Kidney epithelial cell (primary cell): Measurements from ENCODE around the gene SARS1. TPM values are rescaled to one million over a fixed set of nuclear protein-coding genes. Genes with fewer than 3 reads are reported as not detected.
A peak's percentile ranks its signal among the peaks of the same experiment; 100 is the strongest.

Experiments
- DNase-seq: peaks from one replicate; pipeline ENCODE4 v3.0.0-alpha.2; 2010; ENCODE audit warnings: low read depth
- H3K27me3 ChIP-seq: 2 replicates; pipeline ENCODE4 v1.6.0; 2011; ENCODE audit warnings: low read length; ENCODE audit not compliant: control insufficient read depth, insufficient read depth
- H3K36me3 ChIP-seq: 2 replicates; pipeline ENCODE4 v1.5.1; 2011; ENCODE audit warnings: low read length; ENCODE audit not compliant: control insufficient read depth, insufficient read depth
- H3K4me3 ChIP-seq: 2 replicates; pipeline ENCODE4 v1.5.1; 2011; ENCODE audit warnings: low read depth, mild to moderate bottlenecking, control low read depth, low read length
- total RNA-seq: library from RNA; depleted of rRNA; stranded (reverse); fragments of >200 nt; gene quantifications from 2 replicates; pipeline ENCODE4 v1.2.3, GENCODE V29; 2015
- TF ChIP-seq, protein P1 (sequence below): IDR thresholded peaks from 2 replicates; pipeline ENCODE4 v1.5.1; 2011; ENCODE audit warnings: mild to moderate bottlenecking, moderate library complexity, low read length, control low read depth, inconsistent platforms; ENCODE audit not compliant: insufficient read depth, poor library complexity, severe bottlenecking

Gene SARS1
- total RNA-seq, 1 donor from 2014 or later = 411 TPM

DNA sequence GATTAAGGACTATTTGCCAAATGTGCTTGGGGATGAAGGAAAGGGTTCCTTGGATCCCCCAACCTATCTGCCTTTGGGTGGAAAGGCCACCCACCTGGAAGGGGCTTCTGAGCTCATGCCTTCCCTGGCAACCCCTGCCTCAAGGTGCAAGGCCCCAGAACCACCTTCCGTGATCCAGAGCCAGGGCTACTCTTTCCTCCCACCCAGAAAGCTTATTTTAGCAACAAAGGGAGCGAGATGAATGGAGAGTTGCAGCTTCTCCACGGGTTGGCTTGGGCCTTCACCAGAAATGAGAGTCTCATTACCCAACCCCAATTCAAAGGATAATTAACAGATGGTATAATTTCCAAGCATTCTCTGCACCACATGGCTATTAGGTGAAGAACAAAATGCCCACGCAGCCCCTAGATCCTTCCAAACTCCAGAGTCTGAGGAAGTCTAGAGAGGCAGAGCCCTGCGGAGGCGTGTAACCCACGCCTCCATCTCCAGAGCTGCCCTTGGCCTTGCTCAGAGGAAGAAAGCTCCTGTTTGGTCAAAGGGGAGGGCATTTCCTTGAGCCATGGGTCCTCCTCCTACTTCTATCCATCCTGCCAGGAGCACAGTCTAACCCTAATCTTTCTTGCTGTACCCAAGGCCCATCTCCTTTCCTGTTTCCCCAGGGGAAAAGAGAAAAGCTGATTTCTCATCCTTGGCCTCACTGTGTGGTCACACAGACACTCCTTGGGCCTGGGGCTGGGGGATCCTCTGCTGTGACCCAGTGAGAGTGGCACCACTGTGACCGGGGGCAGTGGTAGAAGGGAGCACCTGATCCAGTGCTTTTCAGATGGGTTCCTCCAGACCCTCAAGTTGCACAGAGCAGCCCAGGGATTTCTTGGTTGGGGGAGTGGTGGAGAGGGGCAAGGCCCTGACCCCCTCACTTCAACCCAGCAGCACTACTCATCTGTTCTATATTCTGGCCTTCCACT, 34.0 kb downstream of the SARS1 start:
- H3K27me3 ChIP-seq = no peaks in the 10 kb centered on the region
- no peak for DNase-seq
- H3K4me3 ChIP-seq = no peak overlapping the region
- TF ChIP-seq, protein P1, sequence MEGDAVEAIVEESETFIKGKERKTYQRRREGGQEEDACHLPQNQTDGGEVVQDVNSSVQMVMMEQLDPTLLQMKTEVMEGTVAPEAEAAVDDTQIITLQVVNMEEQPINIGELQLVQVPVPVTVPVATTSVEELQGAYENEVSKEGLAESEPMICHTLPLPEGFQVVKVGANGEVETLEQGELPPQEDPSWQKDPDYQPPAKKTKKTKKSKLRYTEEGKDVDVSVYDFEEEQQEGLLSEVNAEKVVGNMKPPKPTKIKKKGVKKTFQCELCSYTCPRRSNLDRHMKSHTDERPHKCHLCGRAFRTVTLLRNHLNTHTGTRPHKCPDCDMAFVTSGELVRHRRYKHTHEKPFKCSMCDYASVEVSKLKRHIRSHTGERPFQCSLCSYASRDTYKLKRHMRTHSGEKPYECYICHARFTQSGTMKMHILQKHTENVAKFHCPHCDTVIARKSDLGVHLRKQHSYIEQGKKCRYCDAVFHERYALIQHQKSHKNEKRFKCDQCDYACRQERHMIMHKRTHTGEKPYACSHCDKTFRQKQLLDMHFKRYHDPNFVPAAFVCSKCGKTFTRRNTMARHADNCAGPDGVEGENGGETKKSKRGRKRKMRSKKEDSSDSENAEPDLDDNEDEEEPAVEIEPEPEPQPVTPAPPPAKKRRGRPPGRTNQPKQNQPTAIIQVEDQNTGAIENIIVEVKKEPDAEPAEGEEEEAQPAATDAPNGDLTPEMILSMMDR = no peak
- H3K36me3 ChIP-seq = no peaks in the 10 kb centered on the region

DNA sequence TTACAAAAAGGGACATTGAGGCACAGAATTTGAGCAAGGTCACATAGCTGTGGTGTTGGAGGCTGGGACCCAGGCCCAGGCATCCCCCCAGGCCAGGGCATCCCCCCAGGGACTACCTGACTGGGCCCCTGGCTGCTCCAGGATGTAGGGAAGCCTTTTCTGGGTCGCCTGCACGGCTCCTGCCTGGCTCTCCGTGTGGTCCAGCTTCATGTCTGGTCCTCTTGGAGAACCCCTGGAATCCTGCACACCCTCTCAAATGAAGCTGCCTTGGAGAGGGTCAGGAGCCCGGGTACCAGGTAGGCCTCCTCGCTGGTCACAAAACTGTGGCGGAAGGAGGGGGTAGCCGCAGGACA, 34.7 kb downstream of the SARS1 start:
- no peaks in the 10 kb centered on the region for H3K36me3 ChIP-seq
- no peak overlapping the region for H3K4me3 ChIP-seq
- TF ChIP-seq, protein P1 = no peak
- no peak for DNase-seq
- no peaks in the 10 kb centered on the region for H3K27me3 ChIP-seq

DNA sequence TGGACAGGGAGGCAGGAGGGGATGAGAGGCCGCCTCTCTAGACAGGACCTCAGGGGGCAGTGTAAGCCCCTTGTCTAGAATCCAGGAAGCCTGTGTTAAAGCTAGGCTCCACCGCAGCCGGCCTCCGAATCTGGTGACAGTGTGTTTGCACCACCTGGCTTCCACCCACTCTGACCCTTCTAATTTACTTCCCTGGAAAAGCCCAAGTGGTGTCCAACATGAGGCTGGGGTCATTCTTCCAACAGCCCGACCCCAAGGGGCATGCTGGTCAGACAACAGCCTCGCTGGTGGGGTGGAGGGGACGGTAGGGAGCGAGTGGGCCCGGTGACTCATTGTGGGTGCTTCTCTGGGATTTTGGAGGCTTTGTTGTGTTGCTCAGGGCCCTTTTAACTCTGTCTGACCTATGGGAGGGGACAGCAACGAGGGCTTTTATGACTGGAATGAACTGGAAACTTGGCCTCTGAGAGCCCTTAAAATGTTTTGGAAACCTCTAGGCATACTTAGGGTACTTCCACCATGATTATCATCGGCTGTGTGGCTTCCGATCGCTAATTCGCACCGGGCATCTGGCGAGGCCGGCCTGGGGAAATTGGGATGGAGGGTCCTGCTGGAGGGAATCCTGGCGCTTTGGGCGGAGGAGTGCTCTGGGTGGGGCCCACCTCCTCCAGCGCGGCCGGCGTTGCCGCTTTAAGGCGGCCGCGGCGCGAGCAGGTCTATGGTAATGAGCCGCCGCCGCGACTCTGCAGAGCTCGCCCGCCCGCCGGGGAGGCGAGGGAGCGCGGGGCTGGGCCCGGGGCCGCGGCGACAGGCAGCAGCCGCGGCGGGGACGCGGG, 35.3 kb downstream of the SARS1 start, which contains the start of gene CELSR2:
CELSR2 (plus strand) TSS at position 743 of the 833 bp plus-strand sequence. CDS start 541 bp downstream, outside the sequence.
- Histone ChIP-seq H3K27me3 (no peaks in the 10 kb centered on the region), H3K4me3 (peak within 1 kb of the TSS; percentile 57), H3K36me3 (no peaks in the 10 kb centered on the region)
- TF ChIP-seq, protein P1 = no peak
- no peak for DNase-seq

DNA sequence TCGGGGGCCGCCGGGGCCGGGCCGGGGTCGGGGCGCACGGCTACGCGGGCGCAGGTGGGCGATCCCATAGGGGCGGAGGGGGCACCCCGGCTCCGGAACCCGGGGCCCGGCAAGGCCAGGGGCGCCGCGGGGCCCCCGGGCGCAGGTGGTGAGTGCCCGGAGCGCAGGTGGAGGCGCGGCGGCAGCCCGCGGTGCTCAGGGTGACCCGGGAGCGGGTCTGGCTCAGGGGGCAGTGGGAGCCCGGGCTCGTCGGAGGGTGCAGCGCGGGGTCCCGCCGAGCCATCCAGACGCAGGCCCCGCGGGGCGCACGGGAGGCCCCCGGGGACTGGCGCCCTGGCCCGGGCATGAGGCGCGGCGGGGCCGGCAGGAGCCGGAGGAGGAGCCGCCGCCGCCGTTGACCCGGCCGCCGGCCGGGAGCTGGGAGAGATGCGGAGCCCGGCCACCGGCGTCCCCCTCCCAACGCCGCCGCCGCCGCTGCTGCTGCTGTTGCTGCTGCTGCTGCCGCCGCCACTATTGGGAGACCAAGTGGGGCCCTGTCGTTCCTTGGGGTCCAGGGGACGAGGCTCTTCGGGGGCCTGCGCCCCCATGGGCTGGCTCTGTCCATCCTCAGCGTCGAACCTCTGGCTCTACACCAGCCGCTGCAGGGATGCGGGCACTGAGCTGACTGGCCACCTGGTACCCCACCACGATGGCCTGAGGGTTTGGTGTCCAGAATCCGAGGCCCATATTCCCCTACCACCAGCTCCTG, 36.1 kb downstream of the SARS1 start:
- H3K27me3 ChIP-seq = no peaks in the 10 kb centered on the region
- DNase-seq = no peak
- peak overlapping the region; percentile 57 for H3K4me3 ChIP-seq
- no peaks in the 10 kb centered on the region for H3K36me3 ChIP-seq
- TF ChIP-seq, protein P1 = no peak

DNA sequence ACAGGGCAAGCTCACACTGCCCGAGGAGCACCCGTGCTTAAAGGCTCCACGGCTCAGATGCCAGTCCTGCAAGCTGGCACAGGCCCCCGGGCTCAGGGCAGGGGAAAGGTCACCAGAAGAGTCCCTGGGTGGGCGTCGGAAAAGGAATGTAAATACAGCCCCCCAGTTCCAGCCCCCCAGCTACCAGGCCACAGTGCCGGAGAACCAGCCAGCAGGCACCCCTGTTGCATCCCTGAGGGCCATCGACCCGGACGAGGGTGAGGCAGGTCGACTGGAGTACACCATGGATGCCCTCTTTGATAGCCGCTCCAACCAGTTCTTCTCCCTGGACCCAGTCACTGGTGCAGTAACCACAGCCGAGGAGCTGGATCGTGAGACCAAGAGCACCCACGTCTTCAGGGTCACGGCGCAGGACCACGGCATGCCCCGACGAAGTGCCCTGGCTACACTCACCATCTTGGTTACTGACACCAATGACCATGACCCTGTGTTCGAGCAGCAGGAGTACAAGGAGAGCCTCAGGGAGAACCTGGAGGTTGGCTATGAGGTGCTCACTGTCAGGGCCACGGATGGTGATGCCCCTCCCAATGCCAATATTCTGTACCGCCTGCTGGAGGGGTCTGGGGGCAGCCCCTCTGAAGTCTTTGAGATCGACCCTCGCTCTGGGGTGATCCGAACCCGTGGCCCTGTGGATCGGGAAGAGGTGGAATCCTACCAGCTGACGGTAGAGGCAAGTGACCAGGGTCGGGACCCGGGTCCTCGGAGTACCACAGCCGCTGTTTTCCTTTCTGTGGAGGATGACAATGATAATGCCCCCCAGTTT, 36.9 kb downstream of the SARS1 start:
- TF ChIP-seq, protein P1 = no peak
- Histone ChIP-seq H3K36me3 (no peaks in the 10 kb centered on the region), H3K27me3 (no peaks in the 10 kb centered on the region), H3K4me3 (peak overlapping the region; percentile 57)
- DNase-seq = no peak
